Prostate gland (tissue), 2 donors: Measurements from ENCODE around the gene TIMM17A.

Source experiments
- CTCF ChIP-seq, 4 experiments: fragments of 200-600 bp in 2 of 4; fragments of 450-650 bp in 2 of 4; sonication (generic) in 2 of 4; IDR thresholded peaks; 1 replicate in 3 of 4; 2 replicates in 1 of 4; pipeline ENCODE4 v1.5.1; 2016 to 2019; ENCODE audit warnings: antibody characterized with exemption in 4 of 4, mild to moderate bottlenecking in 2 of 4, moderate library complexity in 2 of 4
- POLR2A ChIP-seq: fragments of 450-650 bp; IDR thresholded peaks from one replicate; pipeline ENCODE4 v1.6.1; 2016; ENCODE audit warnings: antibody characterized with exemption, mild to moderate bottlenecking
- POLR2AphosphoS5 ChIP-seq: sonication (generic); formaldehyde crosslinking; IDR thresholded peaks from one replicate; pipeline ENCODE4 v1.6.1; 2017; ENCODE audit warnings: antibody characterized with exemption

- no peak for TF ChIP-seq CTCF (IDR thresholded peaks at IDR 0.05)
- TF ChIP-seq POLR2A, result no peak
- no peak for TF ChIP-seq POLR2AphosphoS5
These were observed 34.2 kb downstream of the TIMM17A start for GRCh38 chr1:201989354-201990128.
